Right lobe of liver (tissue), 6 donors: ENCODE results near the gene STX1A. TPM values are rescaled to one million over a fixed set of nuclear protein-coding genes. Genes with fewer than 3 reads are reported as not detected.

Experiments used
- ATAC-seq, 4 donors: fragments of 200-7000 bp; cut with Tn5 transposase; one replicate each; pipeline ENCODE4 v1.9.1; 2020; ENCODE audit warnings: mild to moderate bottlenecking in 4 of 4, moderate library complexity in 4 of 4
- DNase-seq, 3 donors: peaks; one replicate each; pipeline ENCODE4 v3.0.0-alpha.2; 2020
- H3K27ac ChIP-seq, 3 donors: fragments of 200-600 bp; one replicate each; pipeline ENCODE4 v1.8.0; 2022
- H3K27me3 ChIP-seq, 2 donors: fragments of 200-600 bp; one replicate each; pipeline ENCODE4 v1.8.0; 2022
- H3K36me3 ChIP-seq, 4 donors: fragments of 200-600 bp; sonication (generic) in 1 of 4; one replicate each; pipeline versions ENCODE4 v1.5.1 to v1.8.0; 2017 to 2022; ENCODE audit warnings: control low read depth in 1 of 4
- H3K4me1 ChIP-seq, 4 donors: fragments of 200-600 bp; sonication (generic) in 1 of 4; one replicate each; pipeline versions ENCODE4 v1.5.1 to v1.8.0; 2017 to 2022; ENCODE audit warnings: control low read depth in 1 of 4
- H3K4me3 ChIP-seq, 3 donors: fragments of 200-600 bp; one replicate each; pipeline ENCODE4 v1.8.0; 2022
- H3K9me3 ChIP-seq, 4 donors: fragments of 200-600 bp; sonication (generic) in 1 of 4; one replicate each; pipeline versions ENCODE4 v1.5.1 to v1.8.0; 2017 to 2022; ENCODE audit warnings: control low read depth in 1 of 4
- POLR2A ChIP-seq: fragments of 450-650 bp; IDR thresholded peaks from one replicate; pipeline ENCODE4 v1.6.1; 2017; ENCODE audit warnings: antibody characterized with exemption, mild to moderate bottlenecking
- WGBS: methylation state at CpG from one replicate; pipeline ENCODE4 v1.1.6; 2018; ENCODE audit warnings: low coverage, low lambda C conversion rate; ENCODE audit not compliant: insufficient coverage; ENCODE audit errors: missing lambda C conversion rate; 5-methylcytosine and 5-hydroxymethylcytosine counted together
- intact Hi-C, 2 donors: fragments of 100-400 bp; cut with DNase I; formaldehyde crosslinking; loops; one replicate each; pipeline versions ENCODE4 v1.11.2 to v1.14.1; 2022
- total RNA-seq, 6 experiments: library from RNA; depleted of rRNA in 2 of 6; stranded (reverse); fragments of >200 nt in 2 of 6; fragmentation: NEBNext Ultra II Directional in 3 of 6; extraction: Animal tissue kit (Norgen Biotek cat#: 25700) in 3 of 6; gene quantifications; one replicate each; pipeline versions ENCODE4 v1.1.0 to v1.2.4, GENCODE V29; 2016 to 2023
- TF ChIP-seq, protein P1 (sequence below), 4 donors: fragments of 200-600 bp in 3 of 4; fragments of 450-650 bp in 1 of 4; IDR thresholded peaks; one replicate each; pipeline versions ENCODE4 v1.5.1 to v1.8.0; 2016 to 2022; ENCODE audit warnings: antibody characterized with exemption in 4 of 4, mild to moderate bottlenecking in 2 of 4
- donor health status: DM: no; HTN: yes; CAD: no.
- donor health status: DM: no; HTN: no; CAD: no.
- donor health status: DM: no; HTN: no; CAD: no.
- donor health status: DM: no; HTN: yes; CAD: no.
- donor health status: DM: no; HTN: yes; CAD: no.

STX1A gene
- total RNA-seq, 6 experiments from 2014 or later, result 1.4 to 2.8 (median 1.9) TPM

DNA sequence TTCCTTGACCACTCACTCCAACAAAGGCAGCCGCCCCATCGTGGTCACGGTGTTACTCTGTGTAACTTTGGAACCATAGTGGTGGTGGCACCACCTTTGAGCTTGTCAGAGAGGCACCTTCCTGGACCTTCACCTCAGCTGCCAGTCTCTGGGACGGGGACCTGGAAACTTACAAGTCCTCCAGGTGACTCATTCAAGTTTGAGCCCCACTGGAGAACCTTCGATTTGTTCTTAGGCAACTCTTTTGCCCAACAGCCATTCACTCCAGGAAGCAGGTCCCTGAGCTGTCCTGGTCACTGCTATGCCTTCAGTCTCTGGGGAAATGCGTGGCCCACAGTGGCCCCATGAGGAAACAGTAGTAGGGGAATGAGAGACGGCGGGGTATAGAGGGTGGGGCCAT lies 17.2 kb downstream of the STX1A start:
- TF ChIP-seq POLR2A, result no peak
- H3K27me3 ChIP-seq, result no peaks in the 10 kb centered on the region
- no peak overlapping the region for H3K4me3 ChIP-seq
- H3K9me3 ChIP-seq, result no peaks in the 10 kb centered on the region
- H3K27ac ChIP-seq, result no peak overlapping the region
- 87% methylated on average over 3 of the region's 8 CpGs for WGBS
- H3K36me3 ChIP-seq, result peaks cover 0 to 3% (median under 1%) of the 10 kb centered on the region in 4 donors
- H3K4me1 ChIP-seq, result no peaks in the 10 kb centered on the region
- DNase-seq (no peak), ATAC-seq (no peak)
- intact Hi-C loops, result no loop called here

DNA sequence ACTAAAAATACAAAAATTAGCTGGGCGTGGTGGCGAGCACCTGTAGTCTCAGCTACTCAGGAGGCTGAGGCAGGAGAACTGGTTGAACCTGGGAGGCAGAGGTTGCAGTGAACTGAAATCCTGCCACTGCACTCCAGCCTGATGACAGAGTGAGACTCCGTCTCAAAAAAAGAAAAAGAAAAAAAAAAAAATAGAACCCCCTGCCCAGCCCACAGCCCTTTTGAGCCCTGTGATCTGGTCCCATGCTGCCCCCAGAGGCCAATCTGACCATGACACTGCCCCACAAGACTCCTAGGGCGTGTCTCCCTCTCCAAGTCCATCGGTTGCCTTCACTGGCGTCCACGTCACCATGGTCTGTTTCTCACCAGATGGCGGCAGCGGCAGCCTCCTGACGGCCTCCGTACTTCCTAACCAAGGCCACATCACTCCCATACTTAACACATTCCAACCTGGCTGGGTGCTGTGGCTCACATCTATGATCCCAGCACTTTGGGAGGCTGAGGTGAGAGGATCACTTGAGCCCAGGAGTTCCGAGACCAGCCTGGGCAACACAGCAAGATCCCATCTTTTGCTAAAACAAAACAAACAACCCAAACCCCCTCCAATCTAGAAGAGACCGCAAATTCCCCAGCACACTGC lies 18.0 kb downstream of the STX1A start:
- no peak overlapping the region for H3K27ac ChIP-seq
- H3K36me3 ChIP-seq, result peaks cover 0 to 9% (median 3%) of the 10 kb centered on the region in 4 donors
- H3K4me3 ChIP-seq, result no peak overlapping the region
- H3K9me3 ChIP-seq, result no peaks in the 10 kb centered on the region
- TF ChIP-seq, protein P1, sequence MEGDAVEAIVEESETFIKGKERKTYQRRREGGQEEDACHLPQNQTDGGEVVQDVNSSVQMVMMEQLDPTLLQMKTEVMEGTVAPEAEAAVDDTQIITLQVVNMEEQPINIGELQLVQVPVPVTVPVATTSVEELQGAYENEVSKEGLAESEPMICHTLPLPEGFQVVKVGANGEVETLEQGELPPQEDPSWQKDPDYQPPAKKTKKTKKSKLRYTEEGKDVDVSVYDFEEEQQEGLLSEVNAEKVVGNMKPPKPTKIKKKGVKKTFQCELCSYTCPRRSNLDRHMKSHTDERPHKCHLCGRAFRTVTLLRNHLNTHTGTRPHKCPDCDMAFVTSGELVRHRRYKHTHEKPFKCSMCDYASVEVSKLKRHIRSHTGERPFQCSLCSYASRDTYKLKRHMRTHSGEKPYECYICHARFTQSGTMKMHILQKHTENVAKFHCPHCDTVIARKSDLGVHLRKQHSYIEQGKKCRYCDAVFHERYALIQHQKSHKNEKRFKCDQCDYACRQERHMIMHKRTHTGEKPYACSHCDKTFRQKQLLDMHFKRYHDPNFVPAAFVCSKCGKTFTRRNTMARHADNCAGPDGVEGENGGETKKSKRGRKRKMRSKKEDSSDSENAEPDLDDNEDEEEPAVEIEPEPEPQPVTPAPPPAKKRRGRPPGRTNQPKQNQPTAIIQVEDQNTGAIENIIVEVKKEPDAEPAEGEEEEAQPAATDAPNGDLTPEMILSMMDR (IDR thresholded peaks at IDR 0.05), result peak; percentile 37 to 59 (median 58)
- no peak for TF ChIP-seq POLR2A
- H3K27me3 ChIP-seq, result no peaks in the 10 kb centered on the region
- no peaks in the 10 kb centered on the region for H3K4me1 ChIP-seq
- intact Hi-C loops, result no loop called here
- WGBS, result 100% methylated on average over 3 of the region's 13 CpGs
- peak; percentile 62 to 78 (median 68) for ATAC-seq
- peak in 1 of 3 donors; percentile 51 for DNase-seq

DNA sequence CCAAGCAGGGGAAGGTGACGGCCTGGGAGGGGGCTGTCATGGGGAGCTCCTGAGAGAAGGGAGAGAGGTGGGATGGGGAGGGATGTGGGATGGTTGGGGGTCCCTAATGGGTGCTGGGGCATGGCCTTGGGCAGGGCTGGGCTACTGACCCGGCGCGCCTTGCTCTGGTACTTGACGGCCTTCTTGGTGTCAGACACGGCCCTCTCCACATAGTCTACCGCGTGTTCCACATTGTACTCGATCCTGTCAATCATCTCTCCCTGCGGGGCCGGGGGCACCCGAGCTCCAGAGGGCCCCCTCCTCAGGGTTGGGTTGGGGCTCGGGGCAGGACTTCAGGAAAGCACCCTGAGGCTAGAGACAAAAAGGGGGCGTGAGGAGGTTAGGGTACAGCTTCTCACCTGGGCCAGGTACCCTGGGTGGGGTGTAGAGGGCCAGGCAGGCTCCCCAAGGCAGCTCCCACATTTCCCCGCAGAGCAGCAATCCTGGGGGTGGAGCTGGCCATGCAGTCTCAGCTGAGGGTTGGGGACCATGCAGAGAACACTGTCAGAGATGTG lies 18.8 kb downstream of the STX1A start:
- intact Hi-C loops, result no loop called here
- no peak overlapping the region for H3K4me3 ChIP-seq
- 100% methylated on average over 1 of the region's 15 CpGs for WGBS
- no peaks in the 10 kb centered on the region for H3K9me3 ChIP-seq
- ATAC-seq (no peak), DNase-seq (no peak)
- H3K27ac ChIP-seq, result no peak overlapping the region
- H3K36me3 ChIP-seq, result peaks cover 0 to 17% (median 6%) of the 10 kb centered on the region in 4 donors
- H3K27me3 ChIP-seq, result no peaks in the 10 kb centered on the region
- no peak for TF ChIP-seq POLR2A
- TF ChIP-seq, protein P1 (IDR thresholded peaks at IDR 0.05), result no peak
- no peaks in the 10 kb centered on the region for H3K4me1 ChIP-seq

DNA sequence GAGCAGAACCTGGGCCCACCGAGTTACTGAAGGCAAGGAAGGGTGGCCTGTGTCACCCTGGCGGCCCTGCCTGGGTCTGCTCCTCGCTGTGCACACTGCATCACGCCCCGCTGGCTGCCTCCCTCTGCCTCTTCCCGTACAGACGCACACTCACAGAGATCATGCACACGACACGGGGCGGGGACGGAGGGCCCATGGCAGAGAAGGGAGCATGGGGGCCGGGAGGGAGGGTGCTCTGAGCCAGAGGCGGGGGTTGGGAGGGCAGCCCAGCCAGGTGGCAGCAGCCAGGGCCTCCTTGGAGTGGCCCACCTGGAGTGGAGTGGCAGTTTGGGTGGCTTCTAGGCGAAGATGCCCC lies 19.4 kb downstream of the STX1A start:
- H3K4me1 ChIP-seq, result no peaks in the 10 kb centered on the region
- DNase-seq, result no peak
- H3K27ac ChIP-seq, result no peak overlapping the region
- no peaks in the 10 kb centered on the region for H3K9me3 ChIP-seq
- peaks cover 0 to 19% (median 6%) of the 10 kb centered on the region in 4 donors for H3K36me3 ChIP-seq
- no peak for ATAC-seq
- H3K4me3 ChIP-seq, result no peak overlapping the region
- no peaks in the 10 kb centered on the region for H3K27me3 ChIP-seq
- no peak for TF ChIP-seq POLR2A
- TF ChIP-seq, protein P1 (IDR thresholded peaks at IDR 0.05), result no peak
- 60% methylated on average over 1 of the region's 14 CpGs for WGBS
- intact Hi-C loops, result no loop called here

DNA sequence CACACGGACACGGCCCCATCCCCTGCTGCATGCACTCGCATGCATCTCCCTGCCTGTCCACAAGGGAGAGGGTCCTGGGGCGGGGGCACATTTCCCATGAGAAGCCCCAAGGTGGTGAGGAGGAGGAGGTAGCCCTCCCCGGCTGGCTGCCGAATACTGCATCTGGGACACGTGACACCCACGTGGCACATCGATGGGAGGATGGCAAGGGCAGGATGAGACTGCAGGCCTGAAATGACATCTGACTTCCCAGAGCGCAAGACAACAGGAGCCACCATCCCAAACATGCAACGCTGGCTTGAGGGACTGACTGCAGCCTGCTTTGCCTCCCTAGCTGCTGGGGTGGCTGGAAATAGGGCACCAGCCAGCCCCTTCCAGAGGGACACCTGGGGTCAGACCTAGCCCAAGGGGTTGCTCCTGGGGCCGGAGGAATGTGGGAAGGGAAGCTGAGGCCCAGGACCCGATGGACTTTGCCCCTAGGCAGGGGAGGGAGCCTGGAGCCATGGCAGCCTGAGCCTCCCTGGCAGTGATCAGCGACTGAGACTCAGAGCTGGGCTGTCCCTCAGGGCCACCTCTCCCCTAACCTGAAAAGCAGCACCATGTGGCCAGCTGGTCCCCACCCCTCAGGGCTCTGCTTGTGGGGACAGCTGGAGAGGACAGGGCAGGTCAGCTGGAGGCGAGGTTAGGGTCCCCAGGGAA lies 19.9 kb downstream of the STX1A start:
- H3K36me3 ChIP-seq, result peaks cover 0 to 24% (median 10%) of the 10 kb centered on the region in 4 donors
- H3K4me1 ChIP-seq, result no peaks in the 10 kb centered on the region
- DNase-seq, result no peak

More for the DNA sequence above, 19.9 kb downstream of the STX1A start:
- ATAC-seq, result no peak
- 50% methylated on average over 1 of the region's 15 CpGs for WGBS
- Histone ChIP-seq H3K9me3 (no peaks in the 10 kb centered on the region), H3K4me3 (no peak overlapping the region), H3K27me3 (no peaks in the 10 kb centered on the region), H3K27ac (no peak overlapping the region)
- TF ChIP-seq POLR2A, result no peak
- TF ChIP-seq, protein P1 (IDR thresholded peaks at IDR 0.05), result no peak
- intact Hi-C loops, result no loop called here
